ENCODE results near the gene LIN28A.

Gene LIN28A

GRCh38 chr1:26387447-26387846 lies 23.2 kb upstream of the LIN28A start (continued):
- TF ChIP-seq PATZ1 (tag by site-specific recombination; IDR thresholded peaks at IDR 0.05) (peak; percentile 67; the same call in 1 of the 2 replicates), ZNF707 (tag by site-specific recombination; IDR thresholded peaks at IDR 0.05) (no peak), PBX3 (CRISPR knock-in tag; IDR thresholded peaks at IDR 0.05) (no peak), HIC1 (tag by site-specific recombination; IDR thresholded peaks at IDR 0.05) (peak; percentile 95), ZFP69B (tag by site-specific recombination; IDR thresholded peaks at IDR 0.05) (no peak; the same call in 1 of the 2 replicates), TRIM28 (IDR thresholded peaks at IDR 0.05; ENCODE audit: borderline replicate concordance, low read length) (no peak), KLF17 (tag by site-specific recombination; IDR thresholded peaks at IDR 0.05) (peak; percentile 87), ZNF10 (tag by site-specific recombination; IDR thresholded peaks at IDR 0.05) (no peak), INSM2 (tag by site-specific recombination; IDR thresholded peaks at IDR 0.05) (peak; percentile 47; the same call in 1 of the 2 replicates), TSHZ1 (tag by site-specific recombination; IDR thresholded peaks at IDR 0.05; ENCODE audit: borderline replicate concordance) (peak; percentile 52; the same call in 1 of the 2 replicates), ZNF529 (tag by site-specific recombination; IDR thresholded peaks at IDR 0.05; ENCODE audit: insufficient replicate concordance) (no peak), ZSCAN30 (tag by site-specific recombination; IDR thresholded peaks at IDR 0.05) (no peak), OVOL3 (tag by site-specific recombination; IDR thresholded peaks at IDR 0.05) (no peak), ZNF24 (tag by site-specific recombination; IDR thresholded peaks at IDR 0.05) (peak; percentile 82; the same call in 1 of the 2 replicates), ZBTB17 (tag by site-specific recombination; IDR thresholded peaks at IDR 0.05) (no peak), ZNF704 (tag by site-specific recombination; IDR thresholded peaks at IDR 0.05) (no peak), ZNF501 (tag by site-specific recombination; IDR thresholded peaks at IDR 0.05) (peak; percentile 25; the same call in 1 of the 2 replicates), YY2 (tag by site-specific recombination; IDR thresholded peaks at IDR 0.05) (no peak), ZNF791 (tag by site-specific recombination; IDR thresholded peaks at IDR 0.05) (no peak), ELK4 (IDR thresholded peaks at IDR 0.05; ENCODE audit: borderline replicate concordance, low read depth, low read length) (no peak), ZNF112 (tag by site-specific recombination; IDR thresholded peaks at IDR 0.05) (no peak), ZXDB (tag by site-specific recombination; IDR thresholded peaks at IDR 0.05) (0 out of 2 replicates have a peak, but pooled peaks have one; percentile 56), ZNF473 (tag by site-specific recombination; IDR thresholded peaks at IDR 0.05) (no peak), ZNF600 (tag by site-specific recombination; IDR thresholded peaks at IDR 0.05) (peak; percentile 49; the same call in 1 of the 2 replicates), ZNF404 (tag by site-specific recombination; IDR thresholded peaks at IDR 0.05) (no peak), ZNF223 (tag by site-specific recombination; IDR thresholded peaks at IDR 0.05) (no peak), ZSCAN23 (tag by site-specific recombination; IDR thresholded peaks at IDR 0.05) (no peak)

Data from HEK293 (cell line).